Right lobe of liver (tissue), 6 donors: ENCODE results near the gene CXCR6. TPM values are rescaled to one million over a fixed set of nuclear protein-coding genes. Genes with fewer than 3 reads are reported as not detected.

Experiments used
- ATAC-seq, 4 donors: fragments of 200-7000 bp; cut with Tn5 transposase; one replicate each; pipeline ENCODE4 v1.9.1; 2020; ENCODE audit warnings: mild to moderate bottlenecking in 4 of 4, moderate library complexity in 4 of 4
- DNase-seq, 3 donors: peaks; one replicate each; pipeline ENCODE4 v3.0.0-alpha.2; 2020
- H3K27ac ChIP-seq, 3 donors: fragments of 200-600 bp; one replicate each; pipeline ENCODE4 v1.8.0; 2022
- H3K27me3 ChIP-seq, 2 donors: fragments of 200-600 bp; one replicate each; pipeline ENCODE4 v1.8.0; 2022
- H3K36me3 ChIP-seq, 4 donors: fragments of 200-600 bp; sonication (generic) in 1 of 4; one replicate each; pipeline versions ENCODE4 v1.5.1 to v1.8.0; 2017 to 2022; ENCODE audit warnings: control low read depth in 1 of 4
- H3K4me1 ChIP-seq, 4 donors: fragments of 200-600 bp; sonication (generic) in 1 of 4; one replicate each; pipeline versions ENCODE4 v1.5.1 to v1.8.0; 2017 to 2022; ENCODE audit warnings: control low read depth in 1 of 4
- H3K4me3 ChIP-seq, 3 donors: fragments of 200-600 bp; one replicate each; pipeline ENCODE4 v1.8.0; 2022
- H3K9me3 ChIP-seq, 4 donors: fragments of 200-600 bp; sonication (generic) in 1 of 4; one replicate each; pipeline versions ENCODE4 v1.5.1 to v1.8.0; 2017 to 2022; ENCODE audit warnings: control low read depth in 1 of 4
- POLR2A ChIP-seq: fragments of 450-650 bp; IDR thresholded peaks from one replicate; pipeline ENCODE4 v1.6.1; 2017; ENCODE audit warnings: antibody characterized with exemption, mild to moderate bottlenecking
- WGBS: methylation state at CpG from one replicate; pipeline ENCODE4 v1.1.6; 2018; ENCODE audit warnings: low coverage, low lambda C conversion rate; ENCODE audit not compliant: insufficient coverage; ENCODE audit errors: missing lambda C conversion rate; 5-methylcytosine and 5-hydroxymethylcytosine counted together
- intact Hi-C, 2 donors: fragments of 100-400 bp; cut with DNase I; formaldehyde crosslinking; loops; one replicate each; pipeline versions ENCODE4 v1.11.2 to v1.14.1; 2022
- total RNA-seq, 6 experiments: library from RNA; depleted of rRNA in 2 of 6; stranded (reverse); fragments of >200 nt in 2 of 6; fragmentation: NEBNext Ultra II Directional in 3 of 6; extraction: Animal tissue kit (Norgen Biotek cat#: 25700) in 3 of 6; gene quantifications; one replicate each; pipeline versions ENCODE4 v1.1.0 to v1.2.4, GENCODE V29; 2016 to 2023
- TF ChIP-seq, protein P1 (sequence below), 4 donors: fragments of 200-600 bp in 3 of 4; fragments of 450-650 bp in 1 of 4; IDR thresholded peaks; one replicate each; pipeline versions ENCODE4 v1.5.1 to v1.8.0; 2016 to 2022; ENCODE audit warnings: antibody characterized with exemption in 4 of 4, mild to moderate bottlenecking in 2 of 4
- donor health status: DM: no; HTN: yes; CAD: no.
- donor health status: DM: no; HTN: no; CAD: no.
- donor health status: DM: no; HTN: no; CAD: no.
- donor health status: DM: no; HTN: yes; CAD: no.
- donor health status: DM: no; HTN: yes; CAD: no.

Gene CXCR6
- total RNA-seq, 6 experiments from 2014 or later, result 0.37 to 1.4 (median 0.76) TPM; not detected in 1

DNA sequence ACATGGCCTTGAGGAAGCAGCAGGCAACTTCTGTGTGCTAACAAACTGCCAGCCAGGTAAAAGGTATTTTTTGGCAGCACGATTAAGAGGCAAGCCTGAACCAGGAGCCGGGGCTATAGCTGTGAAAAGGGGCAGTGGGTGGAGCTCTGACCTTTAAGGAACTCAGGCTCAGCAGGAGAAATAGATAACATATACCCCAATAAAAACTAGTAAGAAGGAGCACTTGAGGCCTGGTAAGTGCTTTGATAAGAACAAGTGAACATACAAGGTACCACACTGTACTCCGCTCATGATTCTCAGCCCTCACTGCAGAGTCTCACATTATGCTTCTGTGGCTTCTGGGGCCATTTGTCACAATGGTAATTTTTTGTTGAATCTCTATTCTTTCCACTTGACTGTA lies 46.9 kb downstream of the CXCR6 start:
- Histone ChIP-seq H3K9me3 (no peaks in the 10 kb centered on the region), H3K27ac (no peak overlapping the region), H3K4me1 (peaks cover 0 to 82% (median 39%) of the 10 kb centered on the region in 4 donors), H3K4me3 (no peak overlapping the region), H3K36me3 (no peaks in the 10 kb centered on the region), H3K27me3 (no peaks in the 10 kb centered on the region)
- intact Hi-C loops, result no loop called here
- WGBS, result 33% methylated on average over 3 of the region's 3 CpGs
- ATAC-seq, result no peak
- DNase-seq, result no peak
- TF ChIP-seq, protein P1, sequence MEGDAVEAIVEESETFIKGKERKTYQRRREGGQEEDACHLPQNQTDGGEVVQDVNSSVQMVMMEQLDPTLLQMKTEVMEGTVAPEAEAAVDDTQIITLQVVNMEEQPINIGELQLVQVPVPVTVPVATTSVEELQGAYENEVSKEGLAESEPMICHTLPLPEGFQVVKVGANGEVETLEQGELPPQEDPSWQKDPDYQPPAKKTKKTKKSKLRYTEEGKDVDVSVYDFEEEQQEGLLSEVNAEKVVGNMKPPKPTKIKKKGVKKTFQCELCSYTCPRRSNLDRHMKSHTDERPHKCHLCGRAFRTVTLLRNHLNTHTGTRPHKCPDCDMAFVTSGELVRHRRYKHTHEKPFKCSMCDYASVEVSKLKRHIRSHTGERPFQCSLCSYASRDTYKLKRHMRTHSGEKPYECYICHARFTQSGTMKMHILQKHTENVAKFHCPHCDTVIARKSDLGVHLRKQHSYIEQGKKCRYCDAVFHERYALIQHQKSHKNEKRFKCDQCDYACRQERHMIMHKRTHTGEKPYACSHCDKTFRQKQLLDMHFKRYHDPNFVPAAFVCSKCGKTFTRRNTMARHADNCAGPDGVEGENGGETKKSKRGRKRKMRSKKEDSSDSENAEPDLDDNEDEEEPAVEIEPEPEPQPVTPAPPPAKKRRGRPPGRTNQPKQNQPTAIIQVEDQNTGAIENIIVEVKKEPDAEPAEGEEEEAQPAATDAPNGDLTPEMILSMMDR (IDR thresholded peaks at IDR 0.05), result no peak
- no peak for TF ChIP-seq POLR2A

- 84% methylated on average over 6 of the region's 6 CpGs for WGBS
- intact Hi-C loops, result no loop called here
- Histone ChIP-seq H3K4me3 (no peak overlapping the region), H3K4me1 (peaks cover 0 to 70% (median 34%) of the 10 kb centered on the region in 4 donors), H3K36me3 (no peaks in the 10 kb centered on the region), H3K27me3 (no peaks in the 10 kb centered on the region), H3K9me3 (no peaks in the 10 kb centered on the region), H3K27ac (peak overlapping the region in 1 of 3 donors; percentile 12)
- no peak for DNase-seq
- TF ChIP-seq, protein P1 (IDR thresholded peaks at IDR 0.05), result no peak
- TF ChIP-seq POLR2A, result no peak
- ATAC-seq, result no peak
Measured at GRCh38 chr3:45991341-45991740, 48.1 kb downstream of the CXCR6 start.

- H3K4me1 ChIP-seq, result peaks cover 0 to 61% (median 29%) of the 10 kb centered on the region in 4 donors
- ATAC-seq, result peak in 2 of 4 donors; percentile 7 to 13
- no peaks in the 10 kb centered on the region for H3K36me3 ChIP-seq
- no peaks in the 10 kb centered on the region for H3K27me3 ChIP-seq
- intact Hi-C loops, result no loop called here
- TF ChIP-seq POLR2A, result no peak
- TF ChIP-seq, protein P1 (IDR thresholded peaks at IDR 0.05), result no peak
- peak overlapping the region; percentile 25 to 97 (median 56) for H3K27ac ChIP-seq
- H3K4me3 ChIP-seq, result no peak overlapping the region
- no peak for DNase-seq
- H3K9me3 ChIP-seq, result no peaks in the 10 kb centered on the region
- WGBS, result 31% methylated on average over 2 of the region's 2 CpGs
Measured at GRCh38 chr3:45992133-45992729, 49.0 kb downstream of the CXCR6 start.

- peaks cover 0 to 56% (median 26%) of the 10 kb centered on the region in 4 donors for H3K4me1 ChIP-seq
- intact Hi-C loops, result no loop called here
- H3K27ac ChIP-seq, result peak overlapping the region; percentile 25 to 97 (median 56)
Measured at GRCh38 chr3:45992821-45993221, 49.6 kb downstream of the CXCR6 start.

More at GRCh38 chr3:45992821-45993221, 49.6 kb downstream of the CXCR6 start:
- TF ChIP-seq, protein P1 (IDR thresholded peaks at IDR 0.05), result no peak
- no peak for TF ChIP-seq POLR2A
- 46% methylated on average over 2 of the region's 2 CpGs for WGBS
- no peak overlapping the region for H3K4me3 ChIP-seq
- DNase-seq (no peak), ATAC-seq (no peak)
- H3K27me3 ChIP-seq, result no peaks in the 10 kb centered on the region
- no peaks in the 10 kb centered on the region for H3K36me3 ChIP-seq
- H3K9me3 ChIP-seq, result no peaks in the 10 kb centered on the region
